ENCODE data around the gene SMPDL3B. TPM values are rescaled to one million over a fixed set of nuclear protein-coding genes. Genes with fewer than 3 reads are reported as not detected.

Gene SMPDL3B
- polyA plus RNA-seq, 3 donors: 12.1 to 17.5 (median 13.2) TPM

DNA sequence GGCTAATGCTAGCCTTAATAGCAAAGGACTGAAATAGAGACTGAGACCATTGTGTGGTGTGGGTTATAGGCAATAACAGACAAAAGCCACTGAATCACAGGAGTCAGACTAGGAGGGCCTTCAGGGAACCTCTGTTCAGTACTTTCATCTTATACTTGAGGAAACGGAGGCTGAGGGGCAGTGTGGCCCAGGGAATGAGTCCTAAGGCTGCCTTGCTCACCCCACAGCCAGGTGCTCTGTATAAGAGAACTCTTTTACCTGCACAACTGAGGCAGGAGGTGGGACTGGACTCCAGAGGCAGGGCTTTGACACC is 2.7 kb downstream of the SMPDL3B start:
- DNase-seq: no peak

DNA sequence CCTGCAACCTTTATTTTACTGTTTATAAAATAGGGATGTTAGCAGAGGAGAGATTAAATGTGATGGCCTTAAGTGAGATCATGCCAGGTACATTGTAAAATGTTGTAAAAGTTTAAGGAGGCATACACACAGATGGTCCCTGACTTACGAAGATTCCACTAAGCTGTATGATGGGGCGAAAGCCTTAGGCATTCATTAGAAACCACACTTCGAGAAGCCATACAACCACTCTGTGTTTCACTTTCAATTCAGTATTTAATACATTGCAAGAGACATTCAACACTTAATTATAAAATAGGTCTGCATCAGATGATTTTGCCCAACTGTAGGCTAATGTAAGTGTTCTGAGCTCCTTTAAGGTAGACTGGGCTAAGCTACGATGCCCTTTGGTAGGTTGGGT is 3.7 kb downstream of the SMPDL3B start:
- DNase-seq: no peak

DNA sequence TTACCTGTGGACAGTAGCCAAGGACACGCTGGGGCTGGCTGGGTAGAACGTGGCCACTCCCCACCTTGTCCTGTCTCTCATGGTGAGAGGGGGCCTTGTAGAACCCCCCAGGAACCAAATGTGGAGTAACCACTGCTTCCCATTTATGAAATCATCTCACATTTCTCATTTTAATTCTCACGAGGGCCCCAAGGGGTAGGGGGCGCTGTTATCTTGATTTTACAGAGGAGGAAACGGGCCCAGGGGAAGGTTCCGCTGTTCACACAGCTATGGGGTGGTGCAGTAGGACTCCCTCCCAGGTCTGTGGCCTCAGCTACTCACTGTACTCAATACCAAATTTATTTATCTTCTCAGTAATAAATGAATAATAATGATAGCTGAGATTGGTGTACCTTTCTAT is 5.5 kb downstream of the SMPDL3B start:
- DNase-seq: no peak

DNA sequence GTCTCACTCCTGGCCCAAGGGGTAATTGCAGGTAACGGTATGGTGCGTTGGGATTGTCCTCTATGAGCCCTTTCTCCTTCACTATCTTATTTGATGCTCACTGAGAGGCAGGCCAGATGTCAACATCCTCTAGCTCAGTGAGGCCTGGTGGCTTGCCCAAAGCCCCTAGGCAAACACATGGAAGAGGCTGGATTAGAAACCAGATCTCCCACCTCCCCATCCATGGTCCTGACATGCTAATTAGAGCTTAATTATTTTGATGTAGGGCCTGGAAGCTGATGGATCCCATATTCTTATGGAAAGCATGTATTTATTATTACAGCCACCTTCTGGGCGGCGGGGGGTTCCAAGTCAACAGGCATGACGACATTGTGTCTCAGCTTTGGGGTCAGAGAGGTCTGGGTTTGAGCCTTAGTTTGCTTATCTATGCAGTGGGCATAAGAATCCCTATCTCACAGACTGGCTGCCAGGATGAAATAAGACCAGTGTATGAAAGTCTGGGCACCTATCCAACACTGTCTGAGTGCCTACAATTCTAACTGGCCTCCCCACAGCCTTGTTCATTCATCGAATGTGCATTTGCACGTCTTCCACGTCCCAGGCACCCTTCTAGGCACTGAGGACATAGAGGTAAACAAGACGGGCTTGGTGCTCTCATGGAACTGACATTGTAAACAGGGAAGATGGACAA is 6.2 kb downstream of the SMPDL3B start:
- DNase-seq: no peak

DNA sequence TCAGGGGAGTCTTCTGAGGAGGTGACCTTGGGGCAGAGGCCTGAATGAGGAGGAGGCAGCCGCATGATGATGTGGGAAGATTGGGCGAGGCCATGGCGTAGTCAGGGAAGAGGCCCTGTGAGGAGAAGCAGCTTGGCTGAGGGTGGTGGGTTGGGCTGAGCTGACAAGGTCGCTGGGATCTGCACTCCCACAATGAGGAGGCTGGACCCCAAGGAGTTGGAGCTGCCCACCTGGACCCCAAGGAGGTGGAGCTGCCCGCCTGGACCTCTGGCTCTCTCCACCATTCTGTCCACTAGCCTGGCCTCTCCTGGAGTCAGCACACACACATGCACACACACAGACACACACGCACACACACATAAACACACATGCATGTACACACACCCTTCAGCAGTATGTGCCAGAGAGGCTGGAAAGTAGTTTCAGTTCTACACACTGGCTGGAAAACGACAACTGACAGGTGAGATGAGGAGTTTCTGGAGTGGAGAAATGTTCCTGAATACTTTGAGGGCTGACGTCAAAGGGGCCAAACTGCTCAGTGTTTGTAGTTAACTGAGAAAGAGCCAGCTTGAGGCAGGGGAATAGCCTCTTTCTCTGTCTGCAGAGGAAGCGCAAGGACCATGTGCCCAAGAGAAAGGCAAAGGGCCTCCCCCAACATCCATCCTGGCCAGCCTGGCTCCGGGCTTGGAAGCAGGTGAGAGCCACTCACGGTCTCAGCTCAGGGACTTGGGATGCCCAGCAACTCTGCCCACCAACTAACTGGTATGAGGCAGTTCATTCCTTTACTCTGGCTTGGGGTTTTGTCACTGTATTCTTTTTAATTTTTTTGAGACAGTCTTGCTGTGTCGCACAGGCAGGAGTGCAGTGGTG is 7.1 kb downstream of the SMPDL3B start:
- DNase-seq: no peak

DNA sequence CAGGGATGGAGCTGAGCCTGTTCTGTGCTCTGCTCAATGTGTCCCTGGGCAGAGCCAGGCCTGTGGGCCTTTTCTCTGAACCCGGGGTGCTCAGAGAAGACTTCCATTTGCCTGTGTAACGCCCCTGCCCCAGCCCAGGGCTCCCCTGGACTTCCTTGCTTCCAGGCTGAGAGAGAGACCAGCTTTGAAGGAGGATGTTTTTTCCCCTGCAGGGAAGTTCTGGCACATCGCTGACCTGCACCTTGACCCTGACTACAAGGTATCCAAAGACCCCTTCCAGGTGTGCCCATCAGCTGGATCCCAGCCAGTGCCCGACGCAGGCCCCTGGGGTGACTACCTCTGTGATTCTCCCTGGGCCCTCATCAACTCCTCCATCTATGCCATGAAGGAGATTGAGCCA is 10.2 kb downstream of the SMPDL3B start:
- no peak for DNase-seq

DNA sequence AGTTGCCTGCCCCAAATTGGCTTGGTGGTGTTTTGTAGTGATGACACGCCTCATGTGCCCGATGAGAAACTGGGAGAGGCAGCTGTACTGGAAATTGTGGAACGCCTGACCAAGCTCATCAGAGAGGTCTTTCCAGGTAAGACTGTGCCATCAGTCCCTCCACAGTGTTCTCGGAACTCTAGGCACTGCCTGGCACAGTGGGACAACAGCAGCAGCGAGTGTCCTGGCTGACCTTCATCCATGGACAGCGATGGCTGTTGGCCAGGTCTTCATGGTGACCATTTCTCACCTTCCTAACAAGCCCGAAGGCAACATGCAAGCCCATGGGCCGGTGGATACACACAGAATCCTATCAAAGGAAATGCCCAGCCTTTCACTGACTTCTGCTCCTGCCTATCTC is 14.2 kb downstream of the SMPDL3B start:
- DNase-seq: no peak

DNA sequence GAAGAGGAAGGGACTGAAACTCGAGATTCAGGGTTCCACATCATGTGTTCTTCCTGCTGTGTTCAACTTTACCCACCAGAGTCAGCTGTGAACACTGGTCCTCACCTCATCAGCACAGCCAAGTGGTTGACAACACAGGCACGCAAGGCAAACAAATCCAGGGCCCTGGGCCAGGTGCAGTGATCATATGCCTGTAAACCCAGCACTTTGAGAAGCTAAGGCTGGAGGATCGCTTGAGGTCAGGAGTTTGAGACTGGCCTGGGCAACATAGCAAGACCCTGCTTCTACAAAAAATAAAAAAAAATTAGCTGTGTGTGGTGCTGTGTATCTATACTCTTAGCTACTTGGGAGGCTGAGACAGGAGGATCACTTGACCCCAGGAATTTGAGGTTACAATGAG is 16.6 kb downstream of the SMPDL3B start:
- DNase-seq: no peak

DNA sequence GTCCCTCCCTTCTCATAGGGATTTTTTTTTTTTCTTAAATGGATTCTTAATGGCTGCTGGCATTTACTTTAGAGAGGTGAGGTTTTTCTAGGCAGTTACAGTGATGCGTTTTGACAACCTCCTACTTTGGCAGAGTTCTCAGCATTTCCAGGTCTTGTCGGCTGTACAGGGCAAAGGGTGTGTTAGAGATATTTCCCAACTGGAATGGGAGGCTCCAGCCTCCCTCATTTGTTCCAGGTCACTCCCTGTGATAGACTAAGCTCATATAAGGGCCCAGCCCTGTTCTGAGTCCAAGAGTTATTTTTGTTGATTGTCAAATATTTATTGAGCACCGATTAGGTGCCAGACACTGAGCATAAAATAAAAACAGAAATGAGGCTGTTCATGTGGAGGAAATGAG is 17.3 kb downstream of the SMPDL3B start:
- DNase-seq: no peak

DNA sequence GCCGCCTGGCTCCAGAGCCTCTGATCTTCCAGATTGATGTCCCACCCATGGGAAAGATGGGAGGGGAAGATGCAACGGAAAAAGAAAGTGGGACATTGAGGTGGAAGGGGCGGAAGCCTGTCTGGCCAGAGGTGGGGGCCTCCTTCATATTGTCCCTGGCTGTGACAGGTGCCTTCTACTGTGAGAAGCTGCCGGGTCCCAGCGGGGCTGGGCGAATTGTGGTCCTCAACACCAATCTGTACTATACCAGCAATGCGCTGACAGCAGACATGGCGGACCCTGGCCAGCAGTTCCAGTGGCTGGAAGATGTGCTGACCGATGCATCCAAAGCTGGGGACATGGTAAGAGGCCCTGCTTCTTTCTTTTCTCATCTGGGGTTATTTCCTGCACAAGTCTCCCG is 19.4 kb downstream of the SMPDL3B start:
- DNase-seq: no peak

DNA sequence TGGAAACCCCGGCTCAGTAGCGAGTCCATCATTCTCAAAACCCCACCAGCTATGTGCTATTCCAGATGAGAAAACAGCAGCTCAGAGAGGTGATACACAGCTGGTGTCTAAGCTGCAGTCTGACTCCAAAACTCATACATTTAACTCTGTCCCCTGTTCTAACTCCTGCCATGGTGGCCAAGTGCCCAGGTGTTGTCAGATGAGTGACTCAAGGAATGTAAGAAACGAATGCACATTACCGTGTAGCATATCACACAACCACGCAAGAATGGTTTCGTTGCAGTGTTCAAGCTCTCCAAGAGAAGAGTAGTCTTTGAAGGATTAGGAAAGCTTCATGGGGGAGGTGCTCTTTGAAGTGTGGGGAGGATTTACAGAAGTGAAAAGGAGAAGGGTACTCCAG is 20.3 kb downstream of the SMPDL3B start:
- DNase-seq: no peak

DNA sequence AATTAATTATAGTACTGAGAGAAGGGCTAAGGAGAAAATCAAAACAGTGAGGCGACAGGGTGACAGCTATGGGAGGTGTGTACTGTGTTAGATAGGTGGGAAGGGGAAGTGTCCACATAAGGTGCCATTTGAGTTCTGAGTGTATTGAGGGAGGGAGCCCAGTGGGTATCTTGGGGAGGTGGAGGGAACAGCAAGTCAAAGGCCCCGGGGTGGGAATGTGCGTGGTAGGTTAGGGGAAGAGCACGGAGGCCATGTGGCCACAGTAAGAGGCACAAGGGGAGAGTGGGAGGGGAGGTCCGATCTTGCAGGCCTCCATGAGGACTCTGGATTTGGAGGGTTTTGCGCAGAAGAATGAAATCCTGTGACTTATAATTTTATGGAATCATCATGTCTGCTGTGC is 22.0 kb downstream of the SMPDL3B start:
- DNase-seq: no peak

DNA sequence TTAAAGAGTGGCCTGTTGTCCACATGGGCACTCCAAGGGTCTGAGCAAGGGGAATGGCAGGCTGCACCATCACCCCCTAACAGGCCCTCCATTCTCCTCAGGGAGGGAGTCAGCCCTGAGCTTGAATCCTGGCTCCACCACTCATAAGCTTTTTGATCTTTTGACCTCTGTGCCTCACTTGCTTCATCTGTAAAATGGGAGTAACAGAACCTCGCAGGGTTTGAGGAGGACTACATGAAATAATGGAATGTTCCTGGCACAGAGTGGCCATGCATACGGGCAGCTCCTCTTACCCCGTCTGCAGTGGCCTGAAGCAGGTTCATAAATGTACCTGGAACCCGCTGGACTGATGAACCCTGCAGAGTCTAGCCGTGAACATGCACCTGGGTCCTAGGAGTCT is 22.9 kb downstream of the SMPDL3B start:
- DNase-seq: no peak

DNA sequence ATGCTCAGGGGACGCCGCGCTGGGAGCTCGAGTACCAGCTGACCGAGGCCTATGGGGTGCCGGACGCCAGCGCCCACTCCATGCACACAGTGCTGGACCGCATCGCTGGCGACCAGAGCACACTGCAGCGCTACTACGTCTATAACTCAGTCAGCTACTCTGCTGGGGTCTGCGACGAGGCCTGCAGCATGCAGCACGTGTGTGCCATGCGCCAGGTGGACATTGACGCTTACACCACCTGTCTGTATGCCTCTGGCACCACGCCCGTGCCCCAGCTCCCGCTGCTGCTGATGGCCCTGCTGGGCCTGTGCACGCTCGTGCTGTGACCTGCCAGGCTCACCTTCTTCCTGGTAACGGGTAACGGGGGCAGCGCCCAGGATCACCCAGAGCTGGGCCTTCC is 23.7 kb downstream of the SMPDL3B start:
- no peak for DNase-seq

DNA sequence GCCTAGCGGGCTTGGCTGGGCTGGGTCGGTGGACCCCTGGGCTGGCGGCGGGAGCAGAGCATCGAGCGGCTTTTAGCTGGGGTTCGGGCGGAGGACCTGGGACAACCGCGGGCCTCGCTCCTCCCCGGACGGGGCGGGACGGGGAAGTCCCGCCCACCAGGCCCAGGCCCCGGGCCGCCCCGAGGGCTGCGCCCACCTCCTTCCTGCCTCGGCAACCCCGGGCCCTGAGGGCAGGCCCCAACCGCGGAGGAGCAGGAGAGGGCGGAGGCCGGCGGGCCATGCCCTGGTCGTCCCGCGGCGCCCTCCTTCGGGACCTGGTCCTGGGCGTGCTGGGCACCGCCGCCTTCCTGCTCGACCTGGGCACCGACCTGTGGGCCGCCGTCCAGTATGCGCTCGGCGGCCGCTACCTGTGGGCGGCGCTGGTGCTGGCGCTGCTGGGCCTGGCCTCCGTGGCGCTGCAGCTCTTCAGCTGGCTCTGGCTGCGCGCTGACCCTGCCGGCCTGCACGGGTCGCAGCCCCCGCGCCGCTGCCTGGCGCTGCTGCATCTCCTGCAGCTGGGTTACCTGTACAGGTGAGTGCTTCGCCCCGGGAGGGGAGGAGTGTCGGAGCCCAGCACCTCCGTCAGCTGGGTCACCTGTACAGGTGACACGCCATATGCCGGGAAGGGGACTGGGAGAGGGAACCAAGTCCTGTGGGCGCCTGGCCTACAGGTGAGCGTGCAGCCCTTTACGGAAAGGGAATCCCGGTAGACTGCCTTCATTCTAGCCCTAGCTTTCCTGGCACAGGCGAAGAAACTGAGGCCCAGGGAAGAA is 25.2 kb downstream of the SMPDL3B start, which contains the start of gene XKR8:
Gene XKR8, plus strand, starts transcription at position 182 of the 812 bp plus-strand sequence. Its CDS starts 97 bp downstream, at position 279.
- DNase-seq: peak; percentile 83

DNA sequence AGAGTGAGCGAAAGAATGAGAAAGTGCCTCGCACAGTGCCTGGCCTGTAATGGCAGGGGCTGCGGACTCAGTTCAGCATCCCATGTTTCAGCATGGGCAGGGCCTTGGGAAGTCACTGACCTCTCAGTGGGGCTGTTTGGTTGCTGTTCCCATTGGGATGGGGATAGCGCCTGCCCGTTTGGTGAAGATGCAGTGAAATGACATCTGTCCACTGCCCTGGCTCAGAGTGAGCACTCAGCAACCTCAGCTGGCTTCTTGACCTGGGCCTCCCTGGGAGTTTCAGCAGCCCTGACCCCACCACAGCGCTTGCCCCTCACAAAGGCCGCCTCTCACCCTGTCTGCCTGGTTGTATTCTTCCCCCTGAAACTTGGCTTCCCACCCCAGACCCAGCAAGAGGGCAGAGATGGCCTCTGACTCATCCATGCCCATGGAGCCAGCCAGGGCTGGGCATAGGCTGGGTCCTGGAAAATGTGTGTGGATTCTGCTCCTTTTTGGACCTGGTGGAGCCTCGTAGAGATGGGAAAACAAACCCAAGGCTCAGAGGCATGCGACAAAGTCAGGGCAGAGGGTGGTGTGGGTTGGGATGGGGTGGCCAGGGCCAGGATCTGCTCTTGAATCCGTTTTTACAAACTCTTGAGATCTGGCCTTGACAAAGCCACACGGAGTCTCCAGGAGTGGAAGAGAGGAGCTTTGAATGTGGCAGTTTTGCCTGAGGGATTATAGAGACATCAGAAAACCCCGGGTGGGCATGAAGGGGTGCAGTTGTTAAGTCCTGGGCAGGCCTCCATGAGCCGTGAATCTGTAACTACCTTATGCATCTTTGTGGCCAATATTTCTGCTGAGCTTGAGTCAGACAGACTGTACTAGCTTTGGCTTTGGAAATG is 26.2 kb downstream of the SMPDL3B start:
- no peak for DNase-seq

DNA sequence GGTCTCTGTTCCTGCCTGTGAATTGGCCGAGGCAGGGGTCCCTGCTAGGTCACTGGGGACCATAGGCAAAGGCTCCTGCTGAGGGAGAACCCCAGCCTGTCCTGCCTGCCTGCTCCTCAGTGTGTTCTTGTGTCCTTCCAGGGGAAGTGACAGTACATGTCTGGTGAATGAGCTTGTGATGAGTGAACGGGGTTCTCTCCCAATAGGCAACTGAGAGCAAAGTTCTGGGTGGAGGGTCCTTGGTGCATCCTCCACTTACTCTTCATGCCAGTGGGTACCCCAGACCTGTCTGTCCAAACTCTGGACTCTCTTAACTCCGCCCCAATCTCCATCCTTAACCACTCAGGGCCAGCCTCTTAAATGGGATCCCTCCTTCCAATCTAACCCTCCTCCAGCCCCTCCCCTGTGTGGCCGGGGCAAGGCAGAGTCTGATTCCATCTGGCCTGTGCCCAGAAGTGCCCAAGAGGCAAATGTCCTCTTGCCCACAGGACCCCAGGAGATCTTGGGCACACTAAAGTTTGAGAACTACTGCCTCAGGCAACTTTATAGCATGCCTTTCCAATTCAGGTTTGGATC is 26.9 kb downstream of the SMPDL3B start:
- DNase-seq: no peak

DNA sequence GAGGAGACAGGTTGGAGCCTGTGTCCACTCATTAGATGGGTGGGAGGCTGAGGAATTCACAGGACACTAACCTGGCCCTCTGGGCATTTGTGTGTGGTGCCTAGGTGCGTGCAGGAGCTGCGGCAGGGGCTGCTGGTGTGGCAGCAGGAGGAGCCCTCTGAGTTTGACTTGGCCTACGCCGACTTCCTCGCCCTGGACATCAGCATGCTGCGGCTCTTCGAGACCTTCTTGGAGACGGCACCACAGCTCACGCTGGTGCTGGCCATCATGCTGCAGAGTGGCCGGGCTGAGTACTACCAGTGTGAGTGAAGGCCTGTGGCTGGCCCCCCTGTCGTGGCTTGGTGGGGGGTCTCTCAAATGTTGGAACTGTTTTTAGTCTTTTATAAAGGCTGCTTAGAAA is 28.6 kb downstream of the SMPDL3B start:
- no peak for DNase-seq

DNA sequence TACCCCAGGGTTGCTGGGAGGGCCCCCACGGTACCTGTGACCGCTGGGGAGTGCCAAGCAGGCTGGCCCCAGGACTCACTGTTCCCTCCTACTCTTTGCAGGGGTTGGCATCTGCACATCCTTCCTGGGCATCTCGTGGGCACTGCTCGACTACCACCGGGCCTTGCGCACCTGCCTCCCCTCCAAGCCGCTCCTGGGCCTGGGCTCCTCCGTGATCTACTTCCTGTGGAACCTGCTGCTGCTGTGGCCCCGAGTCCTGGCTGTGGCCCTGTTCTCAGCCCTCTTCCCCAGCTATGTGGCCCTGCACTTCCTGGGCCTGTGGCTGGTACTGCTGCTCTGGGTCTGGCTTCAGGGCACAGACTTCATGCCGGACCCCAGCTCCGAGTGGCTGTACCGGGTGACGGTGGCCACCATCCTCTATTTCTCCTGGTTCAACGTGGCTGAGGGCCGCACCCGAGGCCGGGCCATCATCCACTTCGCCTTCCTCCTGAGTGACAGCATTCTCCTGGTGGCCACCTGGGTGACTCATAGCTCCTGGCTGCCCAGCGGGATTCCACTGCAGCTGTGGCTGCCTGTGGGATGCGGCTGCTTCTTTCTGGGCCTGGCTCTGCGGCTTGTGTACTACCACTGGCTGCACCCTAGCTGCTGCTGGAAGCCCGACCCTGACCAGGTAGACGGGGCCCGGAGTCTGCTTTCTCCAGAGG is 31.8 kb downstream of the SMPDL3B start:
- no peak for DNase-seq

DNA sequence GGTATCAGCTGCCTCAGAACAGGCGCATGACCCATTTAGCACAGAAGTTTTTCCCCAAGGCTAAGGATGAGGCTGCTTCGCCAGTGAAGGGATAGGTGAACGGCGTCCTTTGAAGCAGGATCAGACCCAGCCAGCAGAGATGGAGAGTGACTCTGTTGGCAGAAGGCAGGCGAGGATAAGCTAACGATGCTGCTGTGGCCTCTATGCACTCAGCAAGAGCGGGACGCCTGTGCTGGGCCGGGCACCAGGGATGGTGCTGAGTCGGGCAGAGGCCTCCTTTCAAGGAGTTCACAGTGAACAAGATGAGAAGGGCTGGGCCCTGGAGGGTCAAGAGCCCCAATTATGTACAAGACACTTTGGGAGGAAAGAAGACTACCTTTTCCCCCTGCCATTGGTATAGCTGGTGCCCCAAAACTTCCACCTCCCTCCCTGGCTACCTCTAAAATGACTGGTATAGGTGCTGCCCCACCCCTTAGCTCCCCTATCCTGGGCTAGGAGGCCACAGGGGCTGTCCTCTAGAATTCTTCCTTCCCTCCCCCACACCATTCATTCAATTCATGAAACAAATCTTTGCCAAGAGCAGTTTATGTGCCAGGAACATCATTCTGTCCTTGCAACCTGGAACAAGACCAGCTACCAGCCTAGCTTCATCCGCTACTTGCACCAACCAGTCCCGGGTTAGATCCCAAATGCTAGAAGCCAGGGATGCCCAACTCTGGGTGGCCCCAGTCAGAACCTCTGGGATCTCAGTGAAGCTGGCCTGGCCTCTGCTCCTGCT is 32.5 kb downstream of the SMPDL3B start:
- DNase-seq: no peak

Measured in renal pelvis (tissue), 4 donors.